GM12878 (cell line): ENCODE data around the gene CDK11B. TPM values are rescaled to one million over a fixed set of nuclear protein-coding genes. Genes with fewer than 3 reads are reported as not detected.

Experiments
- NR2C2 ChIP-seq: IDR thresholded peaks from 2 replicates; pipeline ENCODE4 v1.6.1; 2011; ENCODE audit warnings: borderline replicate concordance, low read depth; ENCODE audit not compliant: control insufficient read depth, insufficient read length
- SREBF1 ChIP-seq: IDR thresholded peaks from 2 replicates; pipeline ENCODE4 v1.6.1; 2012; ENCODE audit warnings: mild to moderate bottlenecking, low read length
- SREBF2 ChIP-seq: IDR thresholded peaks from 2 replicates; pipeline ENCODE4 v1.6.1; 2012; ENCODE audit warnings: mild to moderate bottlenecking, low read length
- polyA plus RNA-seq, 11 experiments: library from polyadenylated mRNA; depleted of rRNA in 4 of 11; unstranded in 6 of 11; stranded (reverse) in 5 of 11; fragments of >200 nt; fragmentation: Nextera tagmentation in 4 of 11; fragmentation: Illumina TruSeq in 1 of 11; extraction: Ambion mirVana in 4 of 11; extraction: Trizol in 1 of 11; gene quantifications; 1 replicate in 1 of 11; 2 replicates in 10 of 11; pipeline versions ENCODE4 v1.2.1 to v1.2.3, GENCODE V29; 2011 to 2016; ENCODE audit warnings: inconsistent platforms in 2 of 11, missing spikeins in 2 of 11, low read depth in 1 of 11
- total RNA-seq, 4 experiments: library from RNA; depleted of rRNA in 3 of 4; stranded (reverse); fragments of >200 nt in 3 of 4; fragmentation: Illumina TruSeq in 1 of 4; extraction: Trizol in 1 of 4; gene quantifications; 2 replicates each; pipeline versions ENCODE4 v1.2.1 to v1.2.3, GENCODE V29; 2013 to 2021
- TF ChIP-seq, protein P1 (sequence below): IDR thresholded peaks from 2 replicates; pipeline ENCODE4 v1.6.1; 2012; ENCODE audit warnings: improper control_type of control experiment, low read depth, low read length; ENCODE audit not compliant: insufficient replicate concordance
- TF ChIP-seq, protein P2 (sequence below): fragments of 450-650 bp; IDR thresholded peaks from 2 replicates; pipeline ENCODE4 v1.6.1; 2016; ENCODE audit warnings: mild to moderate bottlenecking, moderate library complexity, borderline replicate concordance

Gene CDK11B
- total and polyA plus RNA-seq, 10 of the 15 experiments (the other 5 are each of a cell fraction or from before 2014, with no cell fraction given), result 3.2 to 30.9 (median 18.0) TPM

- TF ChIP-seq SREBF2 (no peak), SREBF1 (no peak), NR2C2 (no peak)
- TF ChIP-seq, protein P1, sequence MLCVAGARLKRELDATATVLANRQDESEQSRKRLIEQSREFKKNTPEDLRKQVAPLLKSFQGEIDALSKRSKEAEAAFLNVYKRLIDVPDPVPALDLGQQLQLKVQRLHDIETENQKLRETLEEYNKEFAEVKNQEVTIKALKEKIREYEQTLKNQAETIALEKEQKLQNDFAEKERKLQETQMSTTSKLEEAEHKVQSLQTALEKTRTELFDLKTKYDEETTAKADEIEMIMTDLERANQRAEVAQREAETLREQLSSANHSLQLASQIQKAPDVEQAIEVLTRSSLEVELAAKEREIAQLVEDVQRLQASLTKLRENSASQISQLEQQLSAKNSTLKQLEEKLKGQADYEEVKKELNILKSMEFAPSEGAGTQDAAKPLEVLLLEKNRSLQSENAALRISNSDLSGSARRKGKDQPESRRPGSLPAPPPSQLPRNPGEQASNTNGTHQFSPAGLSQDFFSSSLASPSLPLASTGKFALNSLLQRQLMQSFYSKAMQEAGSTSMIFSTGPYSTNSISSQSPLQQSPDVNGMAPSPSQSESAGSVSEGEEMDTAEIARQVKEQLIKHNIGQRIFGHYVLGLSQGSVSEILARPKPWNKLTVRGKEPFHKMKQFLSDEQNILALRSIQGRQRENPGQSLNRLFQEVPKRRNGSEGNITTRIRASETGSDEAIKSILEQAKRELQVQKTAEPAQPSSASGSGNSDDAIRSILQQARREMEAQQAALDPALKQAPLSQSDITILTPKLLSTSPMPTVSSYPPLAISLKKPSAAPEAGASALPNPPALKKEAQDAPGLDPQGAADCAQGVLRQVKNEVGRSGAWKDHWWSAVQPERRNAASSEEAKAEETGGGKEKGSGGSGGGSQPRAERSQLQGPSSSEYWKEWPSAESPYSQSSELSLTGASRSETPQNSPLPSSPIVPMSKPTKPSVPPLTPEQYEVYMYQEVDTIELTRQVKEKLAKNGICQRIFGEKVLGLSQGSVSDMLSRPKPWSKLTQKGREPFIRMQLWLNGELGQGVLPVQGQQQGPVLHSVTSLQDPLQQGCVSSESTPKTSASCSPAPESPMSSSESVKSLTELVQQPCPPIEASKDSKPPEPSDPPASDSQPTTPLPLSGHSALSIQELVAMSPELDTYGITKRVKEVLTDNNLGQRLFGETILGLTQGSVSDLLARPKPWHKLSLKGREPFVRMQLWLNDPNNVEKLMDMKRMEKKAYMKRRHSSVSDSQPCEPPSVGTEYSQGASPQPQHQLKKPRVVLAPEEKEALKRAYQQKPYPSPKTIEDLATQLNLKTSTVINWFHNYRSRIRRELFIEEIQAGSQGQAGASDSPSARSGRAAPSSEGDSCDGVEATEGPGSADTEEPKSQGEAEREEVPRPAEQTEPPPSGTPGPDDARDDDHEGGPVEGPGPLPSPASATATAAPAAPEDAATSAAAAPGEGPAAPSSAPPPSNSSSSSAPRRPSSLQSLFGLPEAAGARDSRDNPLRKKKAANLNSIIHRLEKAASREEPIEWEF, result no peak
- TF ChIP-seq, protein P2, sequence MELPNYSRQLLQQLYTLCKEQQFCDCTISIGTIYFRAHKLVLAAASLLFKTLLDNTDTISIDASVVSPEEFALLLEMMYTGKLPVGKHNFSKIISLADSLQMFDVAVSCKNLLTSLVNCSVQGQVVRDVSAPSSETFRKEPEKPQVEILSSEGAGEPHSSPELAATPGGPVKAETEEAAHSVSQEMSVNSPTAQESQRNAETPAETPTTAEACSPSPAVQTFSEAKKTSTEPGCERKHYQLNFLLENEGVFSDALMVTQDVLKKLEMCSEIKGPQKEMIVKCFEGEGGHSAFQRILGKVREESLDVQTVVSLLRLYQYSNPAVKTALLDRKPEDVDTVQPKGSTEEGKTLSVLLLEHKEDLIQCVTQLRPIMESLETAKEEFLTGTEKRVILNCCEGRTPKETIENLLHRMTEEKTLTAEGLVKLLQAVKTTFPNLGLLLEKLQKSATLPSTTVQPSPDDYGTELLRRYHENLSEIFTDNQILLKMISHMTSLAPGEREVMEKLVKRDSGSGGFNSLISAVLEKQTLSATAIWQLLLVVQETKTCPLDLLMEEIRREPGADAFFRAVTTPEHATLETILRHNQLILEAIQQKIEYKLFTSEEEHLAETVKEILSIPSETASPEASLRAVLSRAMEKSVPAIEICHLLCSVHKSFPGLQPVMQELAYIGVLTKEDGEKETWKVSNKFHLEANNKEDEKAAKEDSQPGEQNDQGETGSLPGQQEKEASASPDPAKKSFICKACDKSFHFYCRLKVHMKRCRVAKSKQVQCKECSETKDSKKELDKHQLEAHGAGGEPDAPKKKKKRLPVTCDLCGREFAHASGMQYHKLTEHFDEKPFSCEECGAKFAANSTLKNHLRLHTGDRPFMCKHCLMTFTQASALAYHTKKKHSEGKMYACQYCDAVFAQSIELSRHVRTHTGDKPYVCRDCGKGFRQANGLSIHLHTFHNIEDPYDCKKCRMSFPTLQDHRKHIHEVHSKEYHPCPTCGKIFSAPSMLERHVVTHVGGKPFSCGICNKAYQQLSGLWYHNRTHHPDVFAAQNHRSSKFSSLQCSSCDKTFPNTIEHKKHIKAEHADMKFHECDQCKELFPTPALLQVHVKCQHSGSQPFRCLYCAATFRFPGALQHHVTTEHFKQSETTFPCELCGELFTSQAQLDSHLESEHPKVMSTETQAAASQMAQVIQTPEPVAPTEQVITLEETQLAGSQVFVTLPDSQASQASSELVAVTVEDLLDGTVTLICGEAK, result no peak
- TF ChIP-seq, all 136 proteins: peak for 0
These were observed 57.8 kb downstream of the CDK11B start (continued) for GRCh38 chr1:1600861-1601563.
